Kidney (tissue), 14 donors: ENCODE data around the gene PEX5L. TPM values are rescaled to one million over a fixed set of nuclear protein-coding genes. Genes with fewer than 3 reads are reported as not detected.

Experiments used
- DNase-seq, 5 donors: peaks; one replicate each; pipeline ENCODE4 v3.0.0-alpha.2; 2013 to 2020
- FAIRE-seq: peaks from 2 replicates; lab custom pipeline; 2012; peaks lifted over from hg19 to GRCh38; lab: Jason Lieb, UNC
- H3K27ac ChIP-seq, 2 donors: one replicate each; pipeline ENCODE4 v1.7.0; 2013; ENCODE audit warnings: low read depth in 2 of 2, low read length in 2 of 2, inconsistent platforms in 1 of 2
- H3K27me3 ChIP-seq: one replicate; pipeline ENCODE4 v1.7.1; 2013; ENCODE audit warnings: low read length, inconsistent platforms; ENCODE audit not compliant: control insufficient read depth, insufficient read depth
- H3K36me3 ChIP-seq, 3 donors: one replicate each; pipeline versions ENCODE4 v1.7.0 to v1.7.1; 2013; ENCODE audit warnings: low read length in 3 of 3, control low read depth in 1 of 3, inconsistent platforms in 1 of 3; ENCODE audit not compliant: insufficient read depth in 3 of 3, control insufficient read depth in 2 of 3
- H3K4me1 ChIP-seq, 3 donors: one replicate each; pipeline versions ENCODE4 v1.7.0 to v1.7.1; 2013; ENCODE audit warnings: low read length in 3 of 3, inconsistent platforms in 1 of 3, low read depth in 1 of 3; ENCODE audit not compliant: control insufficient read depth in 2 of 3, insufficient read depth in 2 of 3
- H3K4me3 ChIP-seq, 3 donors: one replicate each; pipeline versions ENCODE4 v1.7.0 to v1.8.1; 2013; ENCODE audit warnings: low read length in 3 of 3, control low read depth in 1 of 3, inconsistent platforms in 1 of 3
- H3K9ac ChIP-seq, 3 donors: one replicate each; pipeline versions ENCODE4 v1.7.0 to v1.7.1; 2013; ENCODE audit warnings: low read length in 3 of 3, control low read depth in 1 of 3, inconsistent platforms in 1 of 3
- H3K9me3 ChIP-seq, 3 donors: one replicate each; pipeline versions ENCODE4 v1.7.0 to v1.7.1; 2013; ENCODE audit warnings: low read length in 3 of 3, control low read depth in 1 of 3, inconsistent platforms in 1 of 3; ENCODE audit not compliant: control insufficient read depth in 2 of 3, insufficient read depth in 1 of 3
- intact Hi-C: fragments of 100-400 bp; cut with DNase I; formaldehyde crosslinking; loops from one replicate; pipeline ENCODE4 v1.11.1; 2022
- polyA plus RNA-seq: library from polyadenylated mRNA; stranded (reverse); fragments of 350-450 nt; fragmentation: Illumina TruSeq; extraction: RNeasy Lipid Tissue Mini Kit (QIAGEN cat#74804); gene quantifications from one replicate; pipeline ENCODE4 v1.2.3, GENCODE V29; 2014; ENCODE audit warnings: low read depth, low replicate concordance; ENCODE audit not compliant: insufficient read depth
- total RNA-seq: library from RNA; stranded (reverse); fragmentation: NEBNext Ultra II Directional; extraction: Animal tissue kit (Norgen Biotek cat#: 25700); gene quantifications from one replicate; pipeline ENCODE4 v1.2.1, GENCODE V29; 2021
- TF ChIP-seq, protein P1 (sequence below): IDR thresholded peaks from 3 replicates; pipeline ENCODE4 v1.5.1; 2012; ENCODE audit warnings: mild to moderate bottlenecking, moderate library complexity, borderline replicate concordance; ENCODE audit not compliant: insufficient read depth; ENCODE audit errors: extremely low read depth
- donor health status: control.
- donor health status: control.
- donor health status: control.
- donor health status: control.
- donor health status: control.
- donor health status: DM: yes; HTN: yes; CAD: no.
- donor health status: Normal renal cell carcinoma (clear cell type).

The PEX5L gene
- total and polyA plus RNA-seq, 2 donors from 2014 or later: 0.32 TPM; not detected in 1

DNA sequence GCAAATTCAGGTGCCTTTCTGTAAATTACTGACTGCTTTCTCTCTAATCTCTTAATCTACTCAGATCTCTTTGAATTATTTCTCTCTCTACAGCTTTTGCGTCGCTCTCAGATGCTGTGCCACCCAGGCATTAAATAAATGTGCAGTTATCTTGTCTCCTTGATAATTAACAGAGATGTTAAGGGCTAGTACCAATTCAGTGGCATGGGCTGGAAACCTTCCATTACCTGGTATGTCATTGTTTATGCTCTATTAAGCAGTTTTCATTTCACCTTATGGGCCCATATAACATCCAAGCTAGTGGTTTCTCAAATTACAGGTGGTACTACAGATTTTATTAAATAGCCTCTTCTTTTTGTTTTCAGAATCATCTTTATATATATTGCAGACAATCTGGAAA lies 66.0 kb downstream of the PEX5L start:
- Histone ChIP-seq H3K9me3 (no peaks in the 10 kb centered on the region), H3K4me3 (no peak overlapping the region), H3K36me3 (no peaks in the 10 kb centered on the region), H3K27me3 (no peaks in the 10 kb centered on the region), H3K27ac (no peak overlapping the region), H3K4me1 (no peaks in the 10 kb centered on the region), H3K9ac (no peak overlapping the region)
- TF ChIP-seq, protein P1, sequence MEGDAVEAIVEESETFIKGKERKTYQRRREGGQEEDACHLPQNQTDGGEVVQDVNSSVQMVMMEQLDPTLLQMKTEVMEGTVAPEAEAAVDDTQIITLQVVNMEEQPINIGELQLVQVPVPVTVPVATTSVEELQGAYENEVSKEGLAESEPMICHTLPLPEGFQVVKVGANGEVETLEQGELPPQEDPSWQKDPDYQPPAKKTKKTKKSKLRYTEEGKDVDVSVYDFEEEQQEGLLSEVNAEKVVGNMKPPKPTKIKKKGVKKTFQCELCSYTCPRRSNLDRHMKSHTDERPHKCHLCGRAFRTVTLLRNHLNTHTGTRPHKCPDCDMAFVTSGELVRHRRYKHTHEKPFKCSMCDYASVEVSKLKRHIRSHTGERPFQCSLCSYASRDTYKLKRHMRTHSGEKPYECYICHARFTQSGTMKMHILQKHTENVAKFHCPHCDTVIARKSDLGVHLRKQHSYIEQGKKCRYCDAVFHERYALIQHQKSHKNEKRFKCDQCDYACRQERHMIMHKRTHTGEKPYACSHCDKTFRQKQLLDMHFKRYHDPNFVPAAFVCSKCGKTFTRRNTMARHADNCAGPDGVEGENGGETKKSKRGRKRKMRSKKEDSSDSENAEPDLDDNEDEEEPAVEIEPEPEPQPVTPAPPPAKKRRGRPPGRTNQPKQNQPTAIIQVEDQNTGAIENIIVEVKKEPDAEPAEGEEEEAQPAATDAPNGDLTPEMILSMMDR: no peak
- intact Hi-C loops: no loop called here
- FAIRE-seq (no peak), DNase-seq (no peak)

DNA sequence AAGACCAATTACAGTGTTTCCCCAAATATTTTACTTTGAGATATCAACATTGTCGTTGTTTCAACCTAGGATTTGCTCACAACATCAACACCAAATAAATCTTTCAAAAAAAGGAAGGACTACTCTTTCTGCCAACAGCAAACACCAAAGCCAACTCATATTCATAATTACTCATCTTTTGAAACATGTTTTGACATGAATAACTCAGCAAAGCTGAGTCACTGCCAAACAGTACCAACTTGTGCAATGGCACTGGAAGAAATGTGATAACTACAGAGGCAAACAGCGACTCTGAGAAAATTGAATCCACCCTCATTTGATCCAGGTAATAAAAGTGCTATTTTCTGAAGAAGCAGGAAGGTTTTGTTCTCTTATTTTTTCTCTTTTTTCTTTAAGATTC lies 67.2 kb downstream of the PEX5L start:
- FAIRE-seq: no peak

GRCh38 chr3:179967622-179968021 lies 69.1 kb downstream of the PEX5L start:
- Histone ChIP-seq H3K9ac (no peak overlapping the region), H3K36me3 (no peaks in the 10 kb centered on the region), H3K9me3 (no peaks in the 10 kb centered on the region), H3K27ac (no peak overlapping the region), H3K4me3 (no peak overlapping the region), H3K27me3 (no peaks in the 10 kb centered on the region), H3K4me1 (no peaks in the 10 kb centered on the region)
- no peak for FAIRE-seq
- intact Hi-C loops: no loop called here
- DNase-seq: no peak
- TF ChIP-seq, protein P1: no peak

More for the DNA sequence above, 67.2 kb downstream of the PEX5L start:
- H3K27me3 ChIP-seq: no peaks in the 10 kb centered on the region
- DNase-seq: no peak
- H3K4me1 ChIP-seq: no peaks in the 10 kb centered on the region
- no peak overlapping the region for H3K27ac ChIP-seq
- intact Hi-C loops: no loop called here
- no peak overlapping the region for H3K9ac ChIP-seq
- no peak overlapping the region for H3K4me3 ChIP-seq
- TF ChIP-seq, protein P1: no peak
- no peaks in the 10 kb centered on the region for H3K36me3 ChIP-seq
- no peaks in the 10 kb centered on the region for H3K9me3 ChIP-seq

DNA sequence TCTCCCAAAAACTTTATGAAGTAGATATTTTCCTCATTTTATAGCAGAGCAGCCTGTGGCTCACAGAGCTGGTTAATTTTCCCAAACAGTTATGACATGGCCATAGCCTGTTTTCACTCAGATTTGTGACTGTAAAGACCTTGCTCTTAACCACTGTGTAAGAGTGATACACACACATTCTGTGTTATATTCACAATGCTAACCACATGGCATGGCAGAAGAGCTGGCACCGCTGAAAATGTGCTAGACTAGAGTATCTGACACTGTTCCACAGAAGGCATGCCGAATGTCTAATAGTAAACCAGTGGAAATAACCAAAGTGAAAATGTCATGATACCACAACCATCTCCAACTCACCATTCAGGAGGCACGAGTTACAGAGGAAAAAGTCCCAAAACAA lies 71.8 kb downstream of the PEX5L start:
- DNase-seq (no peak), FAIRE-seq (no peak)
- Histone ChIP-seq H3K36me3 (no peaks in the 10 kb centered on the region), H3K4me1 (no peaks in the 10 kb centered on the region), H3K9me3 (no peaks in the 10 kb centered on the region), H3K9ac (no peak overlapping the region), H3K4me3 (no peak overlapping the region), H3K27me3 (no peaks in the 10 kb centered on the region), H3K27ac (no peak overlapping the region)
- TF ChIP-seq, protein P1: no peak
- intact Hi-C loops: no loop called here
